Astrocyte (in vitro differentiated cells and primary cell): ENCODE data around the gene ZCCHC8. TPM values are rescaled to one million over a fixed set of nuclear protein-coding genes. Genes with fewer than 3 reads are reported as not detected.
"Not testable (repeated sequence)": the region's sequence is repeated elsewhere in the genome, so short reads cannot be mapped to it uniquely, and the experiment has no call there.

ENCODE experiments used
- DNase-seq: peaks from one replicate; pipeline ENCODE4 v3.0.0-alpha.2; 2010; ENCODE audit warnings: low read depth
- FAIRE-seq: peaks from 2 replicates; lab custom pipeline; 2011; peaks lifted over from hg19 to GRCh38; lab: Jason Lieb, UNC
- H2AFZ ChIP-seq: 2 replicates; pipeline ENCODE4 v1.6.0; 2012; ENCODE audit warnings: low read depth, low read length, inconsistent platforms
- H3K27ac ChIP-seq: 2 replicates; pipeline ENCODE4 v1.5.1; 2011; ENCODE audit warnings: low read depth, low read length, inconsistent platforms
- H3K27me3 ChIP-seq: 2 replicates; pipeline ENCODE4 v1.6.0; 2011; ENCODE audit warnings: low read length, inconsistent platforms; ENCODE audit not compliant: insufficient read depth
- H3K36me3 ChIP-seq: 2 replicates; pipeline ENCODE4 v1.5.1; 2011; ENCODE audit warnings: low read length, inconsistent platforms; ENCODE audit not compliant: insufficient read depth
- H3K4me1 ChIP-seq: 2 replicates; pipeline ENCODE4 v1.5.1; 2011; ENCODE audit warnings: low read length, inconsistent platforms; ENCODE audit not compliant: insufficient read depth
- H3K4me2 ChIP-seq: 2 replicates; pipeline ENCODE4 v1.6.0; 2012; ENCODE audit warnings: low read length, inconsistent platforms
- H3K4me3 ChIP-seq: 2 replicates; pipeline ENCODE4 v1.5.1; 2011; ENCODE audit warnings: low read depth, mild to moderate bottlenecking, low read length, inconsistent platforms; ENCODE audit not compliant: insufficient read depth
- H3K79me2 ChIP-seq: 2 replicates; pipeline ENCODE4 v1.6.0; 2012; ENCODE audit warnings: mild to moderate bottlenecking, low read length, inconsistent platforms; ENCODE audit not compliant: insufficient read depth
- H3K9ac ChIP-seq: 2 replicates; pipeline ENCODE4 v1.6.0; 2012; ENCODE audit warnings: mild to moderate bottlenecking, low read length, inconsistent platforms
- H3K9me3 ChIP-seq: 2 replicates; pipeline ENCODE4 v1.5.1; 2012; ENCODE audit warnings: low read depth, mild to moderate bottlenecking, low read length, inconsistent platforms; ENCODE audit not compliant: insufficient read depth
- H4K20me1 ChIP-seq: 2 replicates; pipeline ENCODE4 v1.6.0; 2012; ENCODE audit warnings: low read length, inconsistent platforms; ENCODE audit not compliant: insufficient read depth
- H3K27ac Mint-ChIP-seq: one replicate; pipeline ENCODE4 v1.8.0; 2021; ENCODE audit warnings: mild to moderate bottlenecking, mixed read lengths; ENCODE audit not compliant: unreplicated experiment
- H3K27me3 Mint-ChIP-seq: one replicate; pipeline ENCODE4 v1.8.0; 2021; ENCODE audit warnings: low read depth, mixed read lengths; ENCODE audit not compliant: unreplicated experiment
- H3K36me3 Mint-ChIP-seq: one replicate; pipeline ENCODE4 v1.8.0; 2021; ENCODE audit warnings: low read depth, mixed read lengths; ENCODE audit not compliant: unreplicated experiment
- H3K4me1 Mint-ChIP-seq: one replicate; pipeline ENCODE4 v1.8.0; 2021; ENCODE audit warnings: low read depth, mixed read lengths; ENCODE audit not compliant: unreplicated experiment
- H3K4me3 Mint-ChIP-seq: one replicate; pipeline ENCODE4 v1.8.0; 2021; ENCODE audit warnings: mild to moderate bottlenecking, moderate library complexity, mixed read lengths; ENCODE audit not compliant: unreplicated experiment
- H3K9me3 Mint-ChIP-seq: one replicate; pipeline ENCODE4 v1.8.0; 2021; ENCODE audit warnings: mild to moderate bottlenecking, mixed read lengths; ENCODE audit not compliant: unreplicated experiment
- CTCF ChIP-seq: IDR thresholded peaks from 2 replicates; pipeline ENCODE4 v1.5.1; 2011; ENCODE audit warnings: low read depth, mild to moderate bottlenecking, inconsistent platforms, low read length, moderate library complexity; ENCODE audit not compliant: insufficient read depth
- EZH2 ChIP-seq: IDR thresholded peaks from 2 replicates; pipeline ENCODE4 v1.6.1; 2012; ENCODE audit warnings: mild to moderate bottlenecking, low read length, inconsistent platforms; ENCODE audit not compliant: insufficient read depth
- total RNA-seq: library from RNA; stranded (reverse); gene quantifications from 2 replicates; pipeline ENCODE4 v1.2.1, GENCODE V29; 2021

ZCCHC8 gene
- total RNA-seq, 1 donor from 2014 or later: 25.3 TPM

DNA sequence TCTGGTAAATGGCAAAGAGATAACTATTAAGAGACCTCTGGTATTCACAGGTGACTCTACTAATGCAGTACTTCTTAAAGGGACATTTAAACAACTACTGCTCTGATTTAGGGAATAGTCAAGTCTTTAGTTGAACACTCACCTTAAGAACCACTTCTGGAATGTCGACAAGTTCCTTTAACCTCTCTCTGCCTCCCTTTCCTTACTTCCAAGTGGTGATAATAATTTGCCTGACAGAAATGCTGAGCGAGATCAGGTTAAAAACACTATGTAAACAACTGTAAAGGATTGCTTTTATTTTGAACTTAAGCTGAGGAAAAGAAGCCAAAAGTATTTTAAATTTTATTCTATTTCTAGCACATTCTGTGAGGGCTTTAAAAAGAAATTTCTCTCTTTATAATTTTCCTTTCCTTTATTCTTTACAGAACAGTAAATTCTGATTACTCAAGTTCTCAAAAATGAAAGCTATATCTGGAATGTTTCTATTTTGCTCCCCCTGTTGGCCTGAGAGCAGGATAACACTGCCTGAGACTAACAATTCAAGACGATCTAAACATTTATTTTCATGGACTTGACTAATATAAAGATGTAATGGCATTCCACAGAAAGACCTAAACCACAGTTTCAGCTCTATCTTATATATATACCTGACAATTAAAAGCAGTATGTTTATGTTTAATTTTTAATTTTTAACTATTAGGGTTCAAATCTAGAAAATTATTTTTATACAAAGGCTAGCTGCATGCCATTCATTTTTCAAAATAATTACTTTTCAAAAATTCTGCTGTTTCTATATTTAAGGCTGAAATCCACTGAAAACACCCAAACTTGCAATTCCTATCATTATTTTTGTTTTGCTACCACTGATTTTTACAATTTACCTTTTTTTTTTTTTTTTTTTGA is 29.2 kb downstream of the ZCCHC8 start:
- Mint-ChIP-seq H3K27me3 (no peaks in the 10 kb centered on the region), H3K9me3 (no peaks in the 10 kb centered on the region), H3K36me3 (peaks cover 8% of the 10 kb centered on the region), H3K27ac (peak overlapping the region; percentile 26), H3K4me3 (peak overlapping the region; percentile 3), H3K4me1 (peaks cover 13% of the 10 kb centered on the region)
- no peaks in the 10 kb centered on the region for H3K79me2 ChIP-seq
- no peak overlapping the region for H2AFZ ChIP-seq
- peak overlapping the region; percentile 23 for H3K4me2 ChIP-seq
- no peaks in the 10 kb centered on the region for H3K27me3 ChIP-seq
- peak; percentile 56 for DNase-seq
- no peaks in the 10 kb centered on the region for H4K20me1 ChIP-seq
- peak overlapping the region; percentile 56 for H3K9ac ChIP-seq
- H3K4me1 ChIP-seq: peaks cover 7% of the 10 kb centered on the region
- no peak for TF ChIP-seq EZH2
- peak; percentile 90 for TF ChIP-seq CTCF
- H3K36me3 ChIP-seq: peaks cover 31% of the 10 kb centered on the region
- no peak overlapping the region for H3K4me3 ChIP-seq
- peak; percentile 26 for FAIRE-seq
- peak overlapping the region; percentile 65 for H3K27ac ChIP-seq
- no peaks in the 10 kb centered on the region for H3K9me3 ChIP-seq

- not testable (repeated sequence) for DNase-seq, H2AFZ ChIP-seq, H3K79me2 ChIP-seq, H3K4me1 ChIP-seq, H3K36me3 Mint-ChIP-seq, H3K27ac ChIP-seq, H3K27me3 Mint-ChIP-seq, H3K9me3 ChIP-seq, H3K4me3 ChIP-seq, H4K20me1 ChIP-seq, H3K27ac Mint-ChIP-seq, H3K9ac ChIP-seq, H3K27me3 ChIP-seq, H3K4me3 Mint-ChIP-seq, FAIRE-seq, H3K4me2 ChIP-seq, H3K9me3 Mint-ChIP-seq
- H3K4me1 Mint-ChIP-seq: peaks cover 13% of the 10 kb centered on the region
- peaks cover 22% of the 10 kb centered on the region for H3K36me3 ChIP-seq
Measured at GRCh38 chr12:122470576-122470975, 30.2 kb downstream of the ZCCHC8 start.

DNA sequence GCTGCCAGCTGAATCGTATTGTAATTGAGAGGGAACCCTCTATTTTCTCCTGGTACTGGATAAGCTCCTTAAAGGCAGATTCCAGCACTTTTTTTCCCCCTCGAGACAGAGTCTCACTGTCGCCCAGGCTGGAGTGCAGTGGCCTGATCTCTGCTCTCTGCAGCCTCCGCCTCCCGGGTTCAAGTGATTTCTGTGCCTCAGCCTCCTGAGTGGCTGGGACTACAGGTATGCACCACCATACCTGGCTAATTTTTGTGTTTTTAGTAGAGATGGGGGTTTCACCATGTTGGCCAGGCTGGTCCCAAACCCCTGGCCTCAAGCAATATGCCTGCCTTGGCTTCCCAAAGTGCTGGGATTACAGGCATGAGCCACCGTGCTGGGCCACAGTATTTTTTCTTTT is 30.9 kb downstream of the ZCCHC8 start:
- H3K9me3 ChIP-seq, H3K4me3 ChIP-seq, H3K27me3 Mint-ChIP-seq, H3K4me1 ChIP-seq, H3K27ac ChIP-seq, H3K4me3 Mint-ChIP-seq, H3K27me3 ChIP-seq, H3K9ac ChIP-seq, H2AFZ ChIP-seq, FAIRE-seq, DNase-seq, H3K9me3 Mint-ChIP-seq, H3K36me3 Mint-ChIP-seq, H4K20me1 ChIP-seq, H3K79me2 ChIP-seq, H3K4me2 ChIP-seq: not testable (repeated sequence)
- H3K36me3 ChIP-seq: peaks cover 18% of the 10 kb centered on the region
- H3K27ac Mint-ChIP-seq: peak overlapping the region; percentile 18
- H3K4me1 Mint-ChIP-seq: peaks cover 13% of the 10 kb centered on the region
